ENCODE measurements around the gene RSRC1. TPM values are rescaled to one million over a fixed set of nuclear protein-coding genes. Genes with fewer than 3 reads are reported as not detected.

Gene RSRC1
- total and polyA plus RNA-seq, 7 donors: 12.9 to 27.2 (median 19.7) TPM

- TF ChIP-seq CTCF (IDR thresholded peaks at IDR 0.05): no peak
- ATAC-seq (no peak), DNase-seq (no peak)
- H3K27ac ChIP-seq: no peak overlapping the region
- H3K9me3 ChIP-seq: no peaks in the 10 kb centered on the region
- no peak overlapping the region for H3K4me3 ChIP-seq
- 37 to 44% (median 40%) methylated on average over 3 of the region's 3 CpGs for whole genome bisulfite sequencing, 3 donors
- no peaks in the 10 kb centered on the region for H3K4me1 ChIP-seq
- no peaks in the 10 kb centered on the region for H3K36me3 ChIP-seq (ENCODE audit: insufficient read depth in 1 of 2, low read depth in 1 of 2)
- H3K27me3 ChIP-seq (ENCODE audit: insufficient read depth in 3 of 3, low read length in 2 of 3): no peaks in the 10 kb centered on the region
- intact Hi-C loops (cut with DNase I): no loop called here
Measured at GRCh38 chr3:158471639-158472294, 361.9 kb downstream of the RSRC1 start.

DNA sequence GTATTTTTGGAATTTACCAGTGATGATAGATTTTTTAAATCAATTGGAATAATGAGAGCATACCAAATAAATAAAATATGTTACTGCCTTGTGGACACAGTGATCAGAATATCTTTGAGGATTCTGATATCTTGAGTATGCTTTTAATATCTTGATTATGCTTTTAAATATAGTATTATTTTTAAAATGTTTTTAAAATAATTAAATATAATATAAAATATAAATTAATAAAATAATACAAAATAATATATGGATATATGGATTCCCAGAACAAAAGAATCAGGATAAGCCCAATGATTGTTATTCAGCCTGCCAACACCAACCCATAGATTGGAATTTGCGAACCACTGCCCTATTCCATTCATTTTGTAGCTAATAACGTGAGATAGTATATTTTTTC is 369.2 kb downstream of the RSRC1 start:
- Histone ChIP-seq H3K27ac (no peak overlapping the region), H3K4me3 (no peak overlapping the region), H3K9me3 (no peaks in the 10 kb centered on the region), H3K36me3 (ENCODE audit: insufficient read depth in 1 of 2, low read depth in 1 of 2) (no peaks in the 10 kb centered on the region), H3K27me3 (ENCODE audit: insufficient read depth in 3 of 3, low read length in 2 of 3) (no peaks in the 10 kb centered on the region), H3K4me1 (no peaks in the 10 kb centered on the region)
- no peak for TF ChIP-seq CTCF (IDR thresholded peaks at IDR 0.05)
- no peak for DNase-seq
- WGBS, 3 donors: 98 to 99% (median 99%) methylated on average over 2 of the region's 2 CpGs
- intact Hi-C loops (cut with DNase I): no loop called here
- ATAC-seq: no peak

DNA sequence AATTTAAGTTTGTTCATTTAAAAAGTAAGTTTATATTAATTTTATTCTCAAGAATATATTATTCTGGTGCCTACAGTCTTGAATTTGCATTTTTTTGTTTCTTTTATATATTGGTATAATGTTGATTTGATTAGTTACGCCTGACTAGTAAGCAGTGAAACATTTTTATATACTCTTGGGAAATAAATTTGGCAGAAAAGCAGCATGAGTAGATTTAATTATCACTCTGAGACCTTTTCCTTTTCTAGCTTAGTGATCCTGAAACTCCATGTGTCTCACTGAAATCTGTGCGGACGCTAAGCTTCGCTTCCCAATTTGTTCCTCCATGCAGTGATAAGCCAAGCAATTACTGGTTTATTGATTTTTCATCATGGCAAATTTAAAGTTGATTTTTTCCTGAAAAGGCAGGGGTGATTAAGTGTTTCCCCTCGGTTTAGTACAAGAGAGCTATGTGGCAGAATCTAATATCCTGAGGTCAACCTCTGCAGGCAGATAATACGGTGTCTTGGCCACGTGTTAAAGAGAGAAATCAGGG is 373.9 kb downstream of the RSRC1 start:
- no peak for TF ChIP-seq CTCF (IDR thresholded peaks at IDR 0.05)
- H3K4me3 ChIP-seq: no peak overlapping the region
- no peaks in the 10 kb centered on the region for H3K9me3 ChIP-seq
- DNase-seq (no peak), ATAC-seq (no peak)
- H3K36me3 ChIP-seq (ENCODE audit: insufficient read depth in 1 of 2, low read depth in 1 of 2): no peaks in the 10 kb centered on the region
- H3K27me3 ChIP-seq (ENCODE audit: insufficient read depth in 3 of 3, low read length in 2 of 3): no peaks in the 10 kb centered on the region
- intact Hi-C loops (cut with DNase I): no loop called here
- no peak overlapping the region for H3K27ac ChIP-seq
- H3K4me1 ChIP-seq: no peaks in the 10 kb centered on the region
- WGBS, 3 donors: 64 to 69% (median 68%) methylated on average over 7 of the region's 7 CpGs

DNA sequence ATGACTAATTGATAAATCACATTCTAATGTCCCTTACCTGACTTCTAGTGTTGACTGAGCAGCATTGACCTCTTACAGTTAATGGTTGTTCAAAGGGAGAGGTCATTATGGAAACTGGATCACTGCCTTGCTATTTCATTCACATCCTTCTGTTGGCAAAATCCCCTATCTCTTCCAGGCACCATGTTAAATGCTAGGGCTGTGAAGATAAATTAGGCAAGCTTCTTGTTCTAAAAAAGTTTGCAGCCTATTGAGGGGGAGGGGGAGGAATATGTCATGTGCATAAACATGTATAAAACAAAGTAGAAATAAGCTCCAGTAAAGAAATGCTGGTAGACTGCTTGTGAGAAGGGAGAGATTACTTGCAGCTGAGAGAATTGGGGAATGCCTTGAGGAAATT is 376.3 kb downstream of the RSRC1 start:
- H3K4me1 ChIP-seq: no peaks in the 10 kb centered on the region
- no peak for TF ChIP-seq CTCF (IDR thresholded peaks at IDR 0.05)
- H3K9me3 ChIP-seq: no peaks in the 10 kb centered on the region
- no peaks in the 10 kb centered on the region for H3K27me3 ChIP-seq (ENCODE audit: insufficient read depth in 3 of 3, low read length in 2 of 3)
- ATAC-seq: no peak
- DNase-seq: no peak
- no peaks in the 10 kb centered on the region for H3K36me3 ChIP-seq (ENCODE audit: insufficient read depth in 1 of 2, low read depth in 1 of 2)
- no peak overlapping the region for H3K27ac ChIP-seq
- intact Hi-C loops (cut with DNase I): no loop called here
- no peak overlapping the region for H3K4me3 ChIP-seq

- intact Hi-C loops (cut with DNase I): no loop called here
- ATAC-seq: no peak
- H3K9me3 ChIP-seq: no peaks in the 10 kb centered on the region
- 45 to 49% (median 47%) methylated on average over 2 of the region's 2 CpGs for WGBS, 3 donors
- H3K4me3 ChIP-seq: no peak overlapping the region
- H3K27me3 ChIP-seq (ENCODE audit: insufficient read depth in 3 of 3, low read length in 2 of 3): no peaks in the 10 kb centered on the region
- no peaks in the 10 kb centered on the region for H3K36me3 ChIP-seq (ENCODE audit: insufficient read depth in 1 of 2, low read depth in 1 of 2)
- no peak for DNase-seq
- H3K4me1 ChIP-seq: no peaks in the 10 kb centered on the region
- no peak overlapping the region for H3K27ac ChIP-seq
- no peak for TF ChIP-seq CTCF (IDR thresholded peaks at IDR 0.05)
Measured at GRCh38 chr3:158488670-158489069, 378.8 kb downstream of the RSRC1 start.
